ENCODE results near the gene KLHL35.

Gene KLHL35

GRCh38 chr11:75479597-75480145, 46.7 kb upstream of the KLHL35 start:
- H3K27me3 ChIP-seq (ENCODE audit: insufficient read depth, low read depth, severe bottlenecking), result no peaks in the 10 kb centered on the region
- H3K4me3 ChIP-seq (ENCODE audit: low read depth, low read length), result no peak overlapping the region
- H3K36me3 ChIP-seq, result peaks cover 30% of the 10 kb centered on the region
- no peaks in the 10 kb centered on the region for H3K9me3 ChIP-seq (ENCODE audit: severe bottlenecking)
- no peak overlapping the region for H3K27ac ChIP-seq
- no peak for DNase-seq
- TF ChIP-seq, protein P1, sequence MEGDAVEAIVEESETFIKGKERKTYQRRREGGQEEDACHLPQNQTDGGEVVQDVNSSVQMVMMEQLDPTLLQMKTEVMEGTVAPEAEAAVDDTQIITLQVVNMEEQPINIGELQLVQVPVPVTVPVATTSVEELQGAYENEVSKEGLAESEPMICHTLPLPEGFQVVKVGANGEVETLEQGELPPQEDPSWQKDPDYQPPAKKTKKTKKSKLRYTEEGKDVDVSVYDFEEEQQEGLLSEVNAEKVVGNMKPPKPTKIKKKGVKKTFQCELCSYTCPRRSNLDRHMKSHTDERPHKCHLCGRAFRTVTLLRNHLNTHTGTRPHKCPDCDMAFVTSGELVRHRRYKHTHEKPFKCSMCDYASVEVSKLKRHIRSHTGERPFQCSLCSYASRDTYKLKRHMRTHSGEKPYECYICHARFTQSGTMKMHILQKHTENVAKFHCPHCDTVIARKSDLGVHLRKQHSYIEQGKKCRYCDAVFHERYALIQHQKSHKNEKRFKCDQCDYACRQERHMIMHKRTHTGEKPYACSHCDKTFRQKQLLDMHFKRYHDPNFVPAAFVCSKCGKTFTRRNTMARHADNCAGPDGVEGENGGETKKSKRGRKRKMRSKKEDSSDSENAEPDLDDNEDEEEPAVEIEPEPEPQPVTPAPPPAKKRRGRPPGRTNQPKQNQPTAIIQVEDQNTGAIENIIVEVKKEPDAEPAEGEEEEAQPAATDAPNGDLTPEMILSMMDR (IDR thresholded peaks at IDR 0.05; ENCODE audit: low read depth, low read length), result no peak

- DNase-seq, result no peak
- Histone ChIP-seq H3K4me3 (ENCODE audit: low read depth, low read length) (no peak overlapping the region), H3K27ac (no peak overlapping the region), H3K9me3 (ENCODE audit: severe bottlenecking) (no peaks in the 10 kb centered on the region), H3K27me3 (ENCODE audit: insufficient read depth, low read depth, severe bottlenecking) (no peaks in the 10 kb centered on the region), H3K36me3 (peaks cover 30% of the 10 kb centered on the region)
- TF ChIP-seq, protein P1 (IDR thresholded peaks at IDR 0.05; ENCODE audit: low read depth, low read length), result no peak
These were observed 46.0 kb upstream of the KLHL35 start for GRCh38 chr11:75478783-75479596.

GRCh38 chr11:75477614-75477935, 44.6 kb upstream of the KLHL35 start:
- Histone ChIP-seq H3K27ac (peak overlapping the region; percentile 72), H3K4me3 (ENCODE audit: low read depth, low read length) (no peak overlapping the region)

DNA sequence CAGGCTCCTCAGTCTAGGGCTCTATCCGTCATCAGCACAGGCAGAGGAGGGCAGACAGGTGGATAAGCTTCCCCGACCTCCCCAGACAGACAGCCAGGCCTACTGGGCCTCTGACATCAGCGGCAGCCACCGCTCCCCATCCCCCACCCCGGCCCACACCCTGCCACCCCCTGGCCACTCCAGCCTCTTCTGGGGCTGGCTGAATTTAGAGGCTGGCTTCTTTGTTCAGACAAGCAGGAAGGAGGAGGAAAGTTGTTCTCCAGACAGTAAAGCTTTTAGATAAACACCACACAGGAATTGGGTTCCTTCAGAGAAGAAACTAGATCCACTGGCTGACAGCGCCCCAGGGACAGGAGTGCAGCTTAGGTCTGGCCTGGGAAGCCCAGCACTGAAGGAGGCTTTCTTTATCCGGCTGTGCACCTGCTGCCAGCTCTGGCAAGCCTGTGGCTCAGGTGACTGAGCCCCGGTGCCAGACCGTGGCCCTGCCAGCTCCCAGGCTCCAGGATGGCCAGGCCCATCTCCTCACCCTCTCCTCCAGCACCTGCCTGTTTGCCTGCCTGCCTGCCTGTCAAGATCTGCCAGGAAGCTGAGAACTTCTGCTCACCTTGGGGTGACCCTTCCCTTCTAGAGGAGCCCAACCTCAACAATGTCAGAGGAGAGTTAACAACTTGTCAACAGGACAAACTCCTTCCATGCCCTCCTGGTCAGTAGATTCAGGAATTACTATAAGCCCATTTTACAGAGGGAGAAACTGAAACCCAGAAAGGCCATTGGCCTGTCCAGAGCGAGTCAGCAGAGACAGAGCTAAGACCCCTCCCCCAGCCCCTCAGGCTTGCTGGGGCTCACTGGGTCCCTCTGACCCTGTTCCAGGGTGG, 44.0 kb upstream of the KLHL35 start:
- DNase-seq, result peak; percentile 43
- Histone ChIP-seq H3K36me3 (peaks cover 33% of the 10 kb centered on the region), H3K4me3 (ENCODE audit: low read depth, low read length) (no peak overlapping the region), H3K9me3 (ENCODE audit: severe bottlenecking) (no peaks in the 10 kb centered on the region), H3K27me3 (ENCODE audit: insufficient read depth, low read depth, severe bottlenecking) (no peaks in the 10 kb centered on the region), H3K27ac (peak overlapping the region; percentile 72)
- TF ChIP-seq, protein P1 (IDR thresholded peaks at IDR 0.05; ENCODE audit: low read depth, low read length), result no peak

More at GRCh38 chr11:75477614-75477935, 44.6 kb upstream of the KLHL35 start:
- DNase-seq, result no peak
- TF ChIP-seq, protein P1 (IDR thresholded peaks at IDR 0.05; ENCODE audit: low read depth, low read length), result no peak
- H3K27me3 ChIP-seq (ENCODE audit: insufficient read depth, low read depth, severe bottlenecking), result no peaks in the 10 kb centered on the region
- peaks cover 33% of the 10 kb centered on the region for H3K36me3 ChIP-seq
- H3K9me3 ChIP-seq (ENCODE audit: severe bottlenecking), result no peaks in the 10 kb centered on the region

GRCh38 chr11:75475767-75476650, 43.0 kb upstream of the KLHL35 start:
- Histone ChIP-seq H3K27me3 (ENCODE audit: insufficient read depth, low read depth, severe bottlenecking) (no peaks in the 10 kb centered on the region), H3K9me3 (ENCODE audit: severe bottlenecking) (no peaks in the 10 kb centered on the region), H3K27ac (peak overlapping the region; percentile 72), H3K36me3 (peaks cover 33% of the 10 kb centered on the region), H3K4me3 (ENCODE audit: low read depth, low read length) (no peak overlapping the region)
- DNase-seq, result peak; percentile 37
- TF ChIP-seq, protein P1 (IDR thresholded peaks at IDR 0.05; ENCODE audit: low read depth, low read length), result no peak
